Measurements from ENCODE around the gene INMT. TPM values are rescaled to one million over a fixed set of nuclear protein-coding genes. Genes with fewer than 3 reads are reported as not detected.

INMT gene
- total and polyA plus RNA-seq, 2 of the 8 experiments (the other 6 are each of a cell fraction or from before 2014, with no cell fraction given) = 0.60 to 0.94 TPM

DNA sequence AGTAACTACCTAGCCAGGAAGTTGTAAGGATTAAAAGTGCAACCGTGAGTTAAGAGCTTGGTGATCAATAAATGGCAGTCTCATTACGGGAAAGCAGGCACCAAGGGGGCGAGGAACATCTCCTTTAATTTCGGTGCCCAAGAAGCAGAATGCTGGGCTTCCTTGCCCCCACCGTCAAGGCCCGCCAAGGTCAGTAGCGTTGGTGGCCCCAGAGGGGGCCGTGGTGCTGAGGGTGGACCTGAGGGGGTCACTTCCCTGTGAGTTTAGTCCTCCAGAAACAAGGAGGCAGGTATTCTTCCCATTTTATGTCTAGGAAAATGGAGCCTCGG, 18.9 kb downstream of the INMT start (continued):
- TF ChIP-seq, protein P1, sequence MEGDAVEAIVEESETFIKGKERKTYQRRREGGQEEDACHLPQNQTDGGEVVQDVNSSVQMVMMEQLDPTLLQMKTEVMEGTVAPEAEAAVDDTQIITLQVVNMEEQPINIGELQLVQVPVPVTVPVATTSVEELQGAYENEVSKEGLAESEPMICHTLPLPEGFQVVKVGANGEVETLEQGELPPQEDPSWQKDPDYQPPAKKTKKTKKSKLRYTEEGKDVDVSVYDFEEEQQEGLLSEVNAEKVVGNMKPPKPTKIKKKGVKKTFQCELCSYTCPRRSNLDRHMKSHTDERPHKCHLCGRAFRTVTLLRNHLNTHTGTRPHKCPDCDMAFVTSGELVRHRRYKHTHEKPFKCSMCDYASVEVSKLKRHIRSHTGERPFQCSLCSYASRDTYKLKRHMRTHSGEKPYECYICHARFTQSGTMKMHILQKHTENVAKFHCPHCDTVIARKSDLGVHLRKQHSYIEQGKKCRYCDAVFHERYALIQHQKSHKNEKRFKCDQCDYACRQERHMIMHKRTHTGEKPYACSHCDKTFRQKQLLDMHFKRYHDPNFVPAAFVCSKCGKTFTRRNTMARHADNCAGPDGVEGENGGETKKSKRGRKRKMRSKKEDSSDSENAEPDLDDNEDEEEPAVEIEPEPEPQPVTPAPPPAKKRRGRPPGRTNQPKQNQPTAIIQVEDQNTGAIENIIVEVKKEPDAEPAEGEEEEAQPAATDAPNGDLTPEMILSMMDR (IDR thresholded peaks at IDR 0.05; ENCODE audit: control extremely low read depth in 1 of 3, insufficient read depth in 1 of 3, low read depth in 1 of 3, low read length in 3 of 3) = no peak
- TF ChIP-seq CEBPB (IDR thresholded peaks at IDR 0.05; ENCODE audit: low read depth, low read length) (no peak), ZNF274 (IDR thresholded peaks at IDR 0.05; ENCODE audit: borderline replicate concordance, extremely low read depth, low read length) (no peak)
- TF ChIP-seq, protein P2, sequence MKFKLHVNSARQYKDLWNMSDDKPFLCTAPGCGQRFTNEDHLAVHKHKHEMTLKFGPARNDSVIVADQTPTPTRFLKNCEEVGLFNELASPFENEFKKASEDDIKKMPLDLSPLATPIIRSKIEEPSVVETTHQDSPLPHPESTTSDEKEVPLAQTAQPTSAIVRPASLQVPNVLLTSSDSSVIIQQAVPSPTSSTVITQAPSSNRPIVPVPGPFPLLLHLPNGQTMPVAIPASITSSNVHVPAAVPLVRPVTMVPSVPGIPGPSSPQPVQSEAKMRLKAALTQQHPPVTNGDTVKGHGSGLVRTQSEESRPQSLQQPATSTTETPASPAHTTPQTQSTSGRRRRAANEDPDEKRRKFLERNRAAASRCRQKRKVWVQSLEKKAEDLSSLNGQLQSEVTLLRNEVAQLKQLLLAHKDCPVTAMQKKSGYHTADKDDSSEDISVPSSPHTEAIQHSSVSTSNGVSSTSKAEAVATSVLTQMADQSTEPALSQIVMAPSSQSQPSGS (IDR thresholded peaks at IDR 0.05; ENCODE audit: low read length) = no peak
